ENCODE measurements around the gene DHX36.

DNA sequence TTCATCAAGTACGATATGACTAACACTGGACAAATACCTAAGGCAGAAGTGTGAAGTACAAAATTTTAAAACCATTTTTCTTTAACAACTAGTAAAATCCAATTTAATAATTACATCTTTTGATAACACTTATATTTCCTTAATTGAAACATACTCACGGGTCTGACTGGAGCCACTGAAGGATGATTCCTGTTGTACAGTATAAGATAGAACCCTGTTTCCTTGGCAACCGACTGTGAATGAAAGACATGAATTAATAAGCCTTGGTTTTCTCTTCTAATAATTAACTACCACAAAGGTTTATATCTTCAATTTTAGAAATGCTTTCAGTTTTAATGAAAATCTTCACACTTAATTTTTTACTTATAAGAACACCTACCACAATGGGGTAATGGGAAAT is 19.4 kb downstream of the DHX36 start:
- TF ChIP-seq, protein P1, sequence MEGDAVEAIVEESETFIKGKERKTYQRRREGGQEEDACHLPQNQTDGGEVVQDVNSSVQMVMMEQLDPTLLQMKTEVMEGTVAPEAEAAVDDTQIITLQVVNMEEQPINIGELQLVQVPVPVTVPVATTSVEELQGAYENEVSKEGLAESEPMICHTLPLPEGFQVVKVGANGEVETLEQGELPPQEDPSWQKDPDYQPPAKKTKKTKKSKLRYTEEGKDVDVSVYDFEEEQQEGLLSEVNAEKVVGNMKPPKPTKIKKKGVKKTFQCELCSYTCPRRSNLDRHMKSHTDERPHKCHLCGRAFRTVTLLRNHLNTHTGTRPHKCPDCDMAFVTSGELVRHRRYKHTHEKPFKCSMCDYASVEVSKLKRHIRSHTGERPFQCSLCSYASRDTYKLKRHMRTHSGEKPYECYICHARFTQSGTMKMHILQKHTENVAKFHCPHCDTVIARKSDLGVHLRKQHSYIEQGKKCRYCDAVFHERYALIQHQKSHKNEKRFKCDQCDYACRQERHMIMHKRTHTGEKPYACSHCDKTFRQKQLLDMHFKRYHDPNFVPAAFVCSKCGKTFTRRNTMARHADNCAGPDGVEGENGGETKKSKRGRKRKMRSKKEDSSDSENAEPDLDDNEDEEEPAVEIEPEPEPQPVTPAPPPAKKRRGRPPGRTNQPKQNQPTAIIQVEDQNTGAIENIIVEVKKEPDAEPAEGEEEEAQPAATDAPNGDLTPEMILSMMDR (IDR thresholded peaks at IDR 0.05): no peak
- no peak for TF ChIP-seq POLR2A (IDR thresholded peaks at IDR 0.05)
